Heart left ventricle (tissue), 16 donors: ENCODE results near the gene GPR37. TPM values are rescaled to one million over a fixed set of nuclear protein-coding genes. Genes with fewer than 3 reads are reported as not detected.

Source experiments
- ATAC-seq, 4 donors: fragments of 200-7000 bp; cut with Tn5 transposase; one replicate each; pipeline ENCODE4 v1.9.1; 2020 to 2022; ENCODE audit warnings: moderate library complexity in 4 of 4, mild to moderate bottlenecking in 3 of 4, moderate number of reproducible peaks in 1 of 4
- DNase-seq, 5 donors: peaks; one replicate each; pipeline ENCODE4 v3.0.0-alpha.2; 2020
- H3K27ac ChIP-seq, 12 donors: fragments of 200-600 bp; sonication (generic) in 4 of 12; one replicate each; pipeline versions ENCODE4 v1.5.0 to v1.8.0; 2016 to 2022; ENCODE audit warnings: mild to moderate bottlenecking in 2 of 12
- H3K27me3 ChIP-seq, 9 donors: fragments of 200-600 bp; sonication (generic) in 2 of 9; one replicate each; pipeline versions ENCODE4 v1.5.1 to v1.8.0; 2016 to 2022; ENCODE audit warnings: mild to moderate bottlenecking in 3 of 9
- H3K36me3 ChIP-seq, 9 donors: fragments of 200-600 bp; sonication (generic) in 2 of 9; one replicate each; pipeline versions ENCODE4 v1.5.0 to v1.8.0; 2018 to 2022; ENCODE audit warnings: mild to moderate bottlenecking in 2 of 9
- H3K4me1 ChIP-seq, 12 donors: fragments of 200-600 bp; sonication (generic) in 4 of 12; one replicate each; pipeline versions ENCODE4 v1.5.0 to v1.8.0; 2016 to 2022; ENCODE audit warnings: mild to moderate bottlenecking in 3 of 12
- H3K4me3 ChIP-seq, 12 donors: fragments of 200-600 bp; sonication (generic) in 4 of 12; one replicate each; pipeline versions ENCODE4 v1.5.0 to v1.8.0; 2017 to 2022; ENCODE audit warnings: mild to moderate bottlenecking in 9 of 12, moderate library complexity in 4 of 12
- H3K9me3 ChIP-seq, 12 donors: fragments of 200-600 bp; sonication (generic) in 4 of 12; one replicate each; pipeline versions ENCODE4 v1.5.0 to v1.8.0; 2016 to 2022; ENCODE audit warnings: mild to moderate bottlenecking in 1 of 12
- CTCF ChIP-seq, 12 donors: fragments of 200-600 bp; sonication (generic) in 4 of 12; IDR thresholded peaks; one replicate each; pipeline versions ENCODE4 v1.5.0 to v1.8.0; 2018 to 2022; ENCODE audit warnings: antibody characterized with exemption in 12 of 12, mild to moderate bottlenecking in 5 of 12
- POLR2A ChIP-seq, 2 donors: fragments of 450-650 bp; IDR thresholded peaks; one replicate each; pipeline ENCODE4 v1.6.1; 2017; ENCODE audit warnings: antibody characterized with exemption in 2 of 2, mild to moderate bottlenecking in 2 of 2, moderate library complexity in 2 of 2
- WGBS, 4 donors: extraction: QIAGEN DNeasy Blood & Tissue Kit in 2 of 4; methylation state at CpG; one replicate each; pipeline versions ENCODE4 v1.1.5 to v1.1.7; 2013 to 2018; 5-methylcytosine and 5-hydroxymethylcytosine counted together
- intact Hi-C, 10 donors: fragments of 100-400 bp; cut with DNase I; formaldehyde crosslinking; loops; one replicate each; pipeline versions ENCODE4 v1.11.1 to v1.14.2; 2022
- polyA plus RNA-seq, 2 donors: library from polyadenylated mRNA; stranded (reverse); fragments of 200-250 nt; gene quantifications; one replicate each; pipeline ENCODE4 v1.2.3, GENCODE V29; 2013
- total RNA-seq, 9 donors: library from RNA; depleted of rRNA in 2 of 9; stranded (reverse); fragments of >200 nt in 2 of 9; fragmentation: NEBNext Ultra II Directional in 3 of 9; extraction: Animal tissue kit (Norgen Biotek cat#: 25700) in 3 of 9; gene quantifications; one replicate each; pipeline versions ENCODE4 v1.1.0 to v1.2.4, GENCODE V29; 2016 to 2023
- donor health status: ischemic (EF 13 %, LVEDD 7.1; RV severe dilation, severe dysfunction).
- donor health status: healthy with polysubstance abuse.
- donor health status: DM: no; HTN: yes; CAD: no.
- donor health status: DM: no; HTN: no; CAD: no.
- donor health status: ischemic (EF 25% LVEDD 6.9; RV normal size, moderate dysfunction).
- donor health status: ischemic (EF 25% LVEDD 5.7; RV mildly dilated, moderate dysfunction).
- donor health status: healthy.
- donor health status: DM: yes; HTN: yes; CAD: no.
- donor health status: ischemic (EF 35%, LVEDD 5.7; RV mildly dilated, moderate dysfunction).
- donor health status: nonischemic (EF 11% LVEDD 7.7; RV severe dilation, severe dysfunction).
- donor health status: DM: yes; HTN: yes; CAD: no.
- donor health status: PGD.
- donor health status: ischemic (EF 29% LVEDD 5.4; RV normal size, mild dysfunction).
- donor health status: nonischemic (EF 23%, LVEDD 6.1; RV moderate dilation, normal function).

The GPR37 gene
- total and polyA plus RNA-seq, 11 donors: 0.01 to 0.48 (median 0.25) TPM; not detected in 8

GRCh38 chr7:124712017-124712416 lies 53.6 kb downstream of the GPR37 start:
- H3K27ac ChIP-seq: no peak overlapping the region
- intact Hi-C loops: no loop called here
- H3K4me3 ChIP-seq: no peak overlapping the region
- DNase-seq (no peak), ATAC-seq (no peak)
- no peak for TF ChIP-seq POLR2A (IDR thresholded peaks at IDR 0.05)
- no peak for TF ChIP-seq CTCF (IDR thresholded peaks at IDR 0.05)
- no peaks in the 10 kb centered on the region for H3K27me3 ChIP-seq
- peaks cover 0 to 23% (median 12%) of the 10 kb centered on the region in 12 donors for H3K9me3 ChIP-seq
- H3K4me1 ChIP-seq: no peaks in the 10 kb centered on the region
- H3K36me3 ChIP-seq: no peaks in the 10 kb centered on the region

DNA sequence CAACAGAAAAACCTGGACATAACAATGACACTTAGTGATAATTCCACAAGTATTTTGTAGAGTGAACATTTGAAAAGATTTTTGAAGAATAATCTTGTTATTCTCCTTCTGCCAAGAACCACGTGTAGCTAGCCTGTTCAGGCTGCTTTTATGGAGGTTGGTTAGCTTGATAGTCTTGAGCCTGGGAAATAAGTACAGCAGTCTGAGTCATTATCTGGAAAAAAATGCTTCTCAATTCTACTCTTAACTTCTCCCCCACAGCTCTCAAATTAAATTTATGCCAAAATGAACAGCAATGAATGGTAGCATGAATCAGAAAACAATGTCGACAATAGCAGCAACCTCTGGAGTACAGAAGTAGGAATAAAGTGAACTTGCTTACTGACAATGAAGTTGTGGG lies 63.2 kb downstream of the GPR37 start:
- ATAC-seq (no peak), DNase-seq (no peak)
- H3K9me3 ChIP-seq: peaks cover 0 to 10% (median 1%) of the 10 kb centered on the region in 12 donors
- intact Hi-C loops: no loop called here
- 56 to 67% (median 65%) methylated on average over 2 of the region's 2 CpGs for WGBS, 4 donors
- H3K27ac ChIP-seq: no peak overlapping the region
- no peak overlapping the region for H3K4me3 ChIP-seq
- H3K4me1 ChIP-seq: no peaks in the 10 kb centered on the region
- H3K27me3 ChIP-seq: no peaks in the 10 kb centered on the region
- TF ChIP-seq POLR2A (IDR thresholded peaks at IDR 0.05) (no peak), CTCF (IDR thresholded peaks at IDR 0.05) (no peak)
- H3K36me3 ChIP-seq: peaks cover 0 to 2% (median 0%) of the 10 kb centered on the region in 9 donors

- Histone ChIP-seq H3K9me3 (peaks cover 0 to 5% (median 0%) of the 10 kb centered on the region in 12 donors), H3K36me3 (peaks cover 0 to 2% (median 0%) of the 10 kb centered on the region in 9 donors), H3K4me3 (no peak overlapping the region), H3K27ac (no peak overlapping the region), H3K4me1 (no peaks in the 10 kb centered on the region), H3K27me3 (no peaks in the 10 kb centered on the region)
- intact Hi-C loops: no loop called here
- 74 to 86% (median 80%) methylated on average over 2 of the region's 2 CpGs for WGBS, 4 donors
- DNase-seq (no peak), ATAC-seq (no peak)
- TF ChIP-seq CTCF (IDR thresholded peaks at IDR 0.05): no peak
- TF ChIP-seq POLR2A (IDR thresholded peaks at IDR 0.05): no peak
Observed at GRCh38 chr7:124701955-124702354, 63.6 kb downstream of the GPR37 start.

GRCh38 chr7:124700655-124701054 lies 64.9 kb downstream of the GPR37 start:
- Histone ChIP-seq H3K4me3 (no peak overlapping the region), H3K27me3 (no peaks in the 10 kb centered on the region), H3K4me1 (no peaks in the 10 kb centered on the region), H3K9me3 (no peaks in the 10 kb centered on the region), H3K36me3 (peaks cover 0 to 2% (median 0%) of the 10 kb centered on the region in 9 donors), H3K27ac (no peak overlapping the region)
- TF ChIP-seq CTCF (IDR thresholded peaks at IDR 0.05): no peak
- no peak for TF ChIP-seq POLR2A (IDR thresholded peaks at IDR 0.05)
- 68 to 79% (median 78%) methylated on average over 3 of the region's 3 CpGs for WGBS, 4 donors
- DNase-seq: no peak
- intact Hi-C loops: no loop called here
- ATAC-seq: no peak
